GM18907 (cell line): ENCODE measurements around the gene PIM1.
"Not testable (repeated sequence)": the region's sequence is repeated elsewhere in the genome, so short reads cannot be mapped to it uniquely, and the experiment has no call there.

Experiments
- ATAC-seq: cut with Tn5 transposase; IDR thresholded peaks from one replicate; pipeline ENCODE4 v1.9.1; 2021; ENCODE audit warnings: mild to moderate bottlenecking, moderate library complexity; ENCODE audit not compliant: unreplicated experiment

PIM1 gene

DNA sequence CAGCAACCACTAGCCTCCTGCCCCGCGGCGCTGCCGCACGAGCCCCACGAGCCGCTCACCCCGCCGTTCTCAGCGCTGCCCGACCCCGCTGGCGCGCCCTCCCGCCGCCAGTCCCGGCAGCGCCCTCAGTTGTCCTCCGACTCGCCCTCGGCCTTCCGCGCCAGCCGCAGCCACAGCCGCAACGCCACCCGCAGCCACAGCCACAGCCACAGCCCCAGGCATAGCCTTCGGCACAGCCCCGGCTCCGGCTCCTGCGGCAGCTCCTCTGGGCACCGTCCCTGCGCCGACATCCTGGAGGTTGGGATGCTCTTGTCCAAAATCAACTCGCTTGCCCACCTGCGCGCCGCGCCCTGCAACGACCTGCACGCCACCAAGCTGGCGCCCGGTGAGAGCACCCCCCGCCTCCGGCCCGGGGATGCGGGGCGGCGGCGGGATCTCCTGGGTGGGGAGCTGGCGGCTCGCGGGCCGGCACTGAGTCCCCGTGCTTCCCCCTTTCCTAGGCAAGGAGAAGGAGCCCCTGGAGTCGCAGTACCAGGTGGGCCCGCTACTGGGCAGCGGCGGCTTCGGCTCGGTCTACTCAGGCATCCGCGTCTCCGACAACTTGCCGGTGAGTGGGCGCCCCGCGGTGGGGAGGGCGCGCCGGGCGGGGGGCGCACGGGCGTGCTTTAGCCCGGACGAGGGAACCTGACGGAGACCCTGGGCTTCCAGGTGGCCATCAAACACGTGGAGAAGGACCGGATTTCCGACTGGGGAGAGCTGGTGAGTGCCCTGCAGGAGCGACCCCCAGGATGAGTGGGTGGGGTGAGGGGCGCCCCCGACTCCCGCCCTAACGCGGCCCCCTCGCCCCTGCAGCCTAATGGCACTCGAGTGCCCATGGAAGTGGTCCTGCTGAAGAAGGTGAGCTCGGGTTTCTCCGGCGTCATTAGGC lies 585 bp downstream of the PIM1 start:
- peak; percentile 36 for ATAC-seq

DNA sequence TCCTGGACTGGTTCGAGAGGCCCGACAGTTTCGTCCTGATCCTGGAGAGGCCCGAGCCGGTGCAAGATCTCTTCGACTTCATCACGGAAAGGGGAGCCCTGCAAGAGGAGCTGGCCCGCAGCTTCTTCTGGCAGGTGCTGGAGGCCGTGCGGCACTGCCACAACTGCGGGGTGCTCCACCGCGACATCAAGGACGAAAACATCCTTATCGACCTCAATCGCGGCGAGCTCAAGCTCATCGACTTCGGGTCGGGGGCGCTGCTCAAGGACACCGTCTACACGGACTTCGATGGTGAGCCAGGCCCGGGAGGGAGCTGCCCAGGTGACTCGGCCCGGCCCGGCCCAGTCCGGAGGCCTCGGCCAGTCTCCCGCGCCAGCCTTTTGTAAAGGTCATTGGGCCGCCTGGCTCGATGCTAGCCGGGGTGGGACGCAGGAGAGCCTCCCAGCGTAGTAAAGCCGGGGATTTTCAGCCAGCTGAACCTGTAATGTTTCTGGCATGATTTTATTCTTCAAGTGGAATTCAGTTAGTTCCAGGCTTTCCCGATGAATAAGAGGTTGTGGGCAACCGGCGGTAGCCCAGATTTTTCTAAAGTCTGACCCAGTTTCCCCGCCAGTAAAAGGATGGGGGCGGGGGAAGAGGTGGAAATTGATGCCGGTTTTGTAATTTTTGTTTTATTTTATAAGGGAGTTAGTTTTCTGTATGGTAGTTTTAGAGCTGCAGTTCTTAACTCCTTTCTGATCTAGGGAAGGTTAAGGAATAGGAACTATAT lies 1.4 kb downstream of the PIM1 start:
- no peak for ATAC-seq

- peak; percentile 25 for ATAC-seq
Measured at GRCh38 chr6:37171970-37172812, 2.2 kb downstream of the PIM1 start.

DNA sequence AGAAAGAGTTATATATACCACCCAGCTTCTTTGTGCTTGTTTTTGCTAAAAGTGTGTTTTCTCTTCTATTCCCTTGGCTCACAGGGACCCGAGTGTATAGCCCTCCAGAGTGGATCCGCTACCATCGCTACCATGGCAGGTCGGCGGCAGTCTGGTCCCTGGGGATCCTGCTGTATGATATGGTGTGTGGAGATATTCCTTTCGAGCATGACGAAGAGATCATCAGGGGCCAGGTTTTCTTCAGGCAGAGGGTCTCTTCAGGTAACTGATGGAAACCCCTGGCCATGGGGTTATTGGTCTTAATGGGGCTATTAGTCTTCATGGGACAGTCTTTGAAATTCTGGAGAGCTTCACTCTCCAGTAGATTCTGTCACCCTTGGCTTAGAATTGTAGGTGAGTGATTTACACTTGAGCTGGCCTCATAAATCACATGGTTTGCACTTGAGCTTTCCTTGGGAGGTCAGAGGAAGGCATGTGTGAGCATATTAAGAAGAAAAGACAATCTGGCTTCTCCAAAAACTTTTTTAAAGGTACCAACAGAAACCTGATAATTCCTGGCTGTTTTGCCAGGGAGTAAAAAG lies 3.0 kb downstream of the PIM1 start:
- no peak for ATAC-seq

- no peak for ATAC-seq
Measured at GRCh38 chr6:37173493-37174195, 3.7 kb downstream of the PIM1 start.

GRCh38 chr6:37174196-37174514 lies 4.2 kb downstream of the PIM1 start:
- ATAC-seq: no peak

GRCh38 chr6:37174515-37175331 lies 4.8 kb downstream of the PIM1 start:
- no peak for ATAC-seq

GRCh38 chr6:37175332-37176267 lies 5.6 kb downstream of the PIM1 start:
- no peak for ATAC-seq

DNA sequence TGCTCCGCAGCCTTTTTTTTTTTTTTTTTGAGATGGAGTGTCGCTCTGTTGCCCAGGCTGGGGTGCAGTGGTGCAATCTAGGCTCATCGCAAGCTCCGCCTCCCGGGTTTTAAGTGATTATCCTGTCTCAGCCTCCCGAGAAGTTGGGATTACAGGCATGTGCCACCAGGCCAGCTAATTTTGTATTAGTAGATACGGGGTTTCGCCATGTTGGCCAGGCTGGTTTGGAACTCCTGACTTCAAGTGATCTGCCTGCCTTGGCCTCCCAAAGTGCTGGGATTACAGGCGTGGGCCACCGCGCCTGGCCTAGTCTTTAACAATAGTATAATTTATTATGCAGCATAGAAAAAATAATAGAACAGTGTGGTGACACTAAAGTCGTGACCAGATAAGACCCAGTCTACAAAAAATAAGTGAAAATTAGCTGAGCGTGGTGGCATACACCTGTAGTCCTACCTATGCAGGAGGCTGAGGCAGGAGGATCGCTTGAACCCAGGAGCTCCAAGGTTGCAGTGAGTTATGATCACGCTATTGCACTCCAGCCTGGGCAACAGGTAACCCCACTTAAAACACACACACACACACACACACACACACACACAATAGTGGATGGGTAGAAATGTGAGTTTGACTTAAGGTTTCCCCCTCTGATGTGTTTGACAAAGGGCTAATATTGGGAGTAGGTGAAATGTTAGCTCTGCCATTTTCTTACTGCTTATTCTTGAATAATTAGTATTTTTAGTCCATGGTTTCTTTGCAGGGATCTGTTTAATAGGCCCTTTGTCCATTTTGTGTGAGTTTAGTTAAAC lies 6.5 kb downstream of the PIM1 start:
- ATAC-seq: no peak

GRCh38 chr6:37177077-37177934 lies 7.4 kb downstream of the PIM1 start:
- ATAC-seq: no peak

DNA sequence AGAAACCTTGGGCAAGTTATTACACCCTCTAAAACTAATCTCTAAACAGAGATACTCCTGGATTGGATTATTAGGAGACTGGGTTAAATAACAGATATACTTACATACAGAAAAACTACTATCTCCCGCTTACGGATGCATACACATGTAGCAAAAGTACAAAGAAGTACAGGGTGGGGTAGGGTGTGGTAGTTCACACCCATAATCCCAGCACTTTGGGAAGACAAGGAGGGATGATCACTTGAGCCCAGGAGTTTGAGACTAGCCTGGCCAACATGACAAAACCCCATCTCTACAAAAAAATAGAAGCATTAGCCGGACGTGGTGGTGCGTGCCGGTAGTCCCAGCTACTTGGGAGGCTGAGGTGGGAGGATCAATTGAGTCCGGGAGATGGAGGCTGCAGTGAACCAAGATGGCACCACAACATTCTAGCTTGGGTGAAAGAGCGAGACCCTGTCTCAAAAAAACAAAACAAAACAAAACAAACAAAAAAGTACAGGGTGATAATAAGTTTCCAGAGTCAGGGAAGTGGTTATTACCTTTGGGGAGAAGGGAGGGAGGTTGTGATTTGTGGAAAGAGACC lies 8.1 kb downstream of the PIM1 start:
- no peak for ATAC-seq

- ATAC-seq: no peak
Measured at GRCh38 chr6:37180075-37180474, 10.1 kb downstream of the PIM1 start.

- not testable (repeated sequence) for ATAC-seq
Measured at GRCh38 chr6:37180610-37181009, 10.7 kb downstream of the PIM1 start.

- ATAC-seq: no peak
Measured at GRCh38 chr6:37182736-37183590, 13.0 kb downstream of the PIM1 start.
